ENCODE results near the gene CHI3L1.

- no peak for TF ChIP-seq CTCF (conservative IDR thresholded peaks at IDR 0.05; ENCODE audit: low read length)
- TF ChIP-seq EZH2phosphoT487 (IDR thresholded peaks at IDR 0.05; ENCODE audit: borderline replicate concordance, low read depth, low read length) = no peak
Observed at GRCh38 chr1:203187689-203188264, 1.3 kb upstream of the CHI3L1 start.
